AG08396 (cell line): Measurements from ENCODE around the gene PTRH1.
A peak's percentile ranks its signal among the peaks of the same experiment; 100 is the strongest.

Source experiments
- DNase-seq: peaks from one replicate; pipeline ENCODE4 v3.0.0; 2012; ENCODE audit warnings: low spot score, mixed read lengths

PTRH1 gene

DNA sequence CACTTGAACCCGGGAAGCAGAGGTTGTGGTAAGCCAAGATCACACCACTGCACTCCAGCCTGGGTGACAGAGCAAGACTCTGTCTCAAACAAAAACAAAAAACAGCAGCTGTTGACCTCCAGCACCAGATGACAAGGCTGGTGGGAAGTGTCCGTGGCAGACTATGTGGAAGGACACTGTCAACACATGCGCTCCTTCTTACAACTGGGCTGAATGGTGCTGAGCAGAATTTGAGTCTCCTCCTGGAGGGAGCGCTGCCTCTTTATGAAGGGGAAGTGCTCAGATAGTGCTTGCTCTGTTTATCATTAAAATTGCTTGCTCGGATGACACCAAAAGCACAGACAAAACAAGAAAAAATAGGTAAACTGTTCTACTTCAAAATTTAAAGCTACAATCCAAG is 17.9 kb downstream of the PTRH1 start:
- no peak for DNase-seq

DNA sequence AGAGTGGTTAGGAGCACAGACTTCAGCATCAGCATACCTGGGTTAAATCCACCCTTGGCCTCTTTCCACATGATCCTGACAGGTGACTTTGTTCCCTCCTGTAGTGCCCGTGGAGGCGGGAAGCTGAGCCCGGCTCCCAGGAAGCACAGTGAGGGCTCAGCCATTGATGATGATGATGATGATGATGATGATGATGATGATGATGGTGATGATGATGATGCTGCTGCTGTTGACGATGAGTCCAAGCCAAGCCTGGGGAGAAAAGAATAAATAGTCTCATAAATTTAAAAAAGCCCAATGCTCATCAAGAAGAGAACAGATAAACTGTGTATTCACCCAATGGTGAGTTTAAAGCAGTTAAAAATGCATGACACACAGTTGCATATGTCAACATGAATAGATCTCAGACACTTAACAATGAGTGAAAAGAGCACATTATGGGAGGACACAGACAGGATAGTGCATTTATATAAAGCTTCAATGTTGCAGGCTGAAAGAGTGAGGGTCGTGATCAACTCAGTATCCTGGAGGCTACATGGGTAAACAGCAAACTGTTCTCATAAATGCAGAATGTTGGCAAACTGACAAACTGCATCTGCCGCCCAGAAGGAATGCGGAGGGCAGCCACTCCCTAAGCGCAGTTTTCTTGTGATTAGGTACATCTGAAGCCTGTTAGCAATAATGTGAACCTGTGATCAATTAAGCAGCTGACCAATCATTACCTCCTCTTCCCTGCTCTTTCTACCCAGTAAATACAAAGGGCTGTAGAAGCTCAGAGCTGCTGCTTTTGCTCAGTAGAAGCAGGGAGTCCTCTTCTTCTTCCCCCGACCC is 20.4 kb downstream of the PTRH1 start:
- no peak for DNase-seq

DNA sequence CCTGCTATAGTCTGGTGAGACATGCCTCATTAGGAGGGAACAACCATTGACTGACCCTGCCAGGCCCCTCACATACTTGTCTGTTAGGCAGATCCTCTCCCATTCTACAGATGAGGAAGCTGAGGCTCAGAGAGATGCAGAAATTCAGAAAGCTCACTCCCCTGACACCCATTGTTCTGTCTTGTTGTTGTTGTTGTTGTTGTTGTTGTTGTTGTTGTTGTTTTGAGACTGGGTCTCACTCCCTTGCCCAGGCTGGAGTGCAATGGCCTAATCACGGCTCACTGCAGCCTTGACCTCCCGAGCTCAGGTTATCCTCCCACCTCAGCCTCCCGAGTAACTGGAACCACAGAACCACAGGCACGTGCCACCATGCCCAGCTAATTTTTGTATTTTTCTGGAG is 21.8 kb downstream of the PTRH1 start:
- DNase-seq, result no peak

DNA sequence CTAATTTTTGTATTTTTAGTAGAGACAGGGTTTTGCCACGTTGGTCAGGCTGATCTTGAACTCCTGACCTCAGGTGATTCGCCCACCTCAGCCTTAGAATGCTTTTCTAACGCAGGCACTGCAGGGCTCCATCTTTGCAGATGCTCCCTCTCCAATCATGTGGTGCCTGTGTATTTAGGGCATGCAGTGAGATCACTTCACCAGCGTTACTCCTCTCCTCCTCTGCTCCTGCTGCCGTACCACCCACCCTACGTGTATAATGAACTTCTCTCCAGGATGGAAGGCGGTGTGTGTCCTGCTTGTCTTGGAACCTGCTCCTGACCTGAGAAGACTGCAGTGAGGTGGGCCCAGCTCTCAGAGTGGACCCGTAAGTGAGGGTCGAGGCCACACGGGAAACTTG is 22.3 kb downstream of the PTRH1 start:
- no peak for DNase-seq

GRCh38 chr9:127692071-127692470 is 23.4 kb downstream of the PTRH1 start:
- no peak for DNase-seq

- DNase-seq, result no peak
These were observed 24.7 kb downstream of the PTRH1 start for GRCh38 chr9:127690735-127691134.

- no peak for DNase-seq
These were observed 26.0 kb downstream of the PTRH1 start for GRCh38 chr9:127689329-127690000.

GRCh38 chr9:127686461-127687393 is 28.7 kb downstream of the PTRH1 start:
- DNase-seq, result no peak

GRCh38 chr9:127684576-127684975 is 30.9 kb downstream of the PTRH1 start:
- peak; percentile 67 for DNase-seq

GRCh38 chr9:127683723-127684122 is 31.7 kb downstream of the PTRH1 start:
- DNase-seq, result peak; percentile 67

DNA sequence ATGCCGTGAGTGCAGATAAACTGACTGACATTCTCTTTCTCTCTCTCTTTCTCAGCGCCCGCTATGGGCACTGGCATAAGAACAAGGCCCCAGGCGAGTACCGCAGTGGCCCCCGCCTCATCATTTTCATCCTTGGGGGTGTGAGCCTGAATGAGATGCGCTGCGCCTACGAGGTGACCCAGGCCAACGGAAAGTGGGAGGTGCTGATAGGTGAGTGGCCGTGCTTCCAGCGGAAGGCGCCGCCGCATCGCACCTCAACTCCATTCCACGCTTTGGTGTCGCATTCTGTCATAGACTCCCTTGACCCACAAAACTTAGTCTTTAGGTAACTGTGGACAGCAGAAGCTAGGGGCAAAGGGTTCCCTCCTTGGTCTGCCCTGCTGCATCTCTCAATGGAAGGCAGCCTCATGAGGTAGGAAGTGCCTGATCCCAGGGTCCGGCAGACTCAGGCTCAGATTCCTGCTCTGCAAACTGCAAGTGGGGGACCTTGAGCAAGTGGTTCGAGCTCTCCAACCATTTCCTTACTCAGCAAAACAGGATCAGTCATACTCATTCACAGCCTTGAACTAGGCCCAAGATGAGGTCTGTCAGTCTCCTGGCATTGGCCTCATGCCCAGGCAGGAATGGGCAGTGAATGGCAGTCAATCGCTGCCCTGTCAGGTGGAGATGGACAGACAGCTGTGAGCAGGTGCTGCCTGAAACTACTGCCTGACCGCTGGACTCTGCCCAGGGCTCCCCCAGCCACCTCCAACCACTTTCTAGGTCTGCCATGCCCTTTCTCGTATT is 32.9 kb downstream of the PTRH1 start:
- DNase-seq, result no peak

- DNase-seq, result no peak
These were observed 34.6 kb downstream of the PTRH1 start for GRCh38 chr9:127680846-127681245.

DNA sequence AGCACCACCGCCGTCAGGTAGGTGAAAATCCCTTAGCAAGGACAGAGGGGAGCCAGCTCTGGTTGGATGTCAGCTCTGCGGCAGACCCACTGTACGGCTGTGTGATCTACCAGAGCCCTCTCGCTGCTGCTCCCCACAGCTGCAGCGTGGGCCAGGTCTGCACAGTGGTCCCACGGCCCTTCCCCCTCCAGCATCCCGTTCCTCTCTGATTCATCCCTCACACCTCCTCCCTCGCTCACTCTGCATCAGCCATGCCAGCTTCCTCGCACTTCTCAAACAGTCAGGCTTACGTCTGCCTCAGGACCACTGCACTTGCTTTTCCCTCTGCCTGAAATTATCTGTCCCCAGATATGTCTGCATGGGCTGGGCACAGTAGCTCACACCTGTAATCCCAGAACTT is 35.2 kb downstream of the PTRH1 start:
- DNase-seq, result no peak

DNA sequence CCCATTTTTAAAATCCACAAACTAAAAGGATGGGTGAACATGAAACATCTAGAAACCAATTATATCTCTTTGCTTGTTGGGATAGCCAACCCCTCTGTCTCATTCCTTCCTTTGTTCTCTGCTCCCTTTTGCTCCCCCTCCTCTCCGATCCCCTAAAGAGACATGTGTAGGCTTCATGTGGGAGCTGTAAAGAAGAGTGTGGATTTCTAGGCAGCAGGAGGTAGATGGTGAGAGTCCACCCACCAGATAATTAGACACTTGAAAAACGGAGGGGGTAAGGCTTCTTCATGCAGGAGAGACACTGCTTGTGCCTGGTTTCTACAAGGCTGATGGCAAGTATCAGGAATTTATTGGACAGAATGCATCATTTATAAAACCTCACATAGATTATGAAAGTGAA is 36.0 kb downstream of the PTRH1 start:
- DNase-seq, result no peak

- DNase-seq, result no peak
These were observed 38.8 kb downstream of the PTRH1 start for GRCh38 chr9:127676638-127677037.

GRCh38 chr9:127673234-127673633 is 42.2 kb downstream of the PTRH1 start:
- DNase-seq, result no peak

DNA sequence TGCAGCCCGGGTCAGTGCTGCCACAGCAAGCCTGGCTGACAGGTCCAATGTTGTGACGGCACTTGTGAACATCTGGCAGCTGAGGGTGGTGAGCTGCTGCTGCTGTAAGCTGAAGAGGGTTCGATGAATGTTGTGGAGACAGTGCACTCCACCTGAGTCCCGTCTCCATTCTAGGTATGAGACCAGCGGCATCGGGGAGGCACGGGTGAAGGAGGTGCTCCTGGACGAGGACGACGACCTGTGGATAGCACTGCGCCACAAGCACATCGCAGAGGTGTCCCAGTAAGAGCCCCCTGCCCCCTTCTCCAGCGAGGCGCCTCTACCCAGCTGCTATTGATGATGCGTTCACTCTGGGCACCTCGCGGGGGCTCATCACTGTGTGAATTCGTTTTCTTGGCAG is 47.6 kb downstream of the PTRH1 start:
- no peak for DNase-seq

DNA sequence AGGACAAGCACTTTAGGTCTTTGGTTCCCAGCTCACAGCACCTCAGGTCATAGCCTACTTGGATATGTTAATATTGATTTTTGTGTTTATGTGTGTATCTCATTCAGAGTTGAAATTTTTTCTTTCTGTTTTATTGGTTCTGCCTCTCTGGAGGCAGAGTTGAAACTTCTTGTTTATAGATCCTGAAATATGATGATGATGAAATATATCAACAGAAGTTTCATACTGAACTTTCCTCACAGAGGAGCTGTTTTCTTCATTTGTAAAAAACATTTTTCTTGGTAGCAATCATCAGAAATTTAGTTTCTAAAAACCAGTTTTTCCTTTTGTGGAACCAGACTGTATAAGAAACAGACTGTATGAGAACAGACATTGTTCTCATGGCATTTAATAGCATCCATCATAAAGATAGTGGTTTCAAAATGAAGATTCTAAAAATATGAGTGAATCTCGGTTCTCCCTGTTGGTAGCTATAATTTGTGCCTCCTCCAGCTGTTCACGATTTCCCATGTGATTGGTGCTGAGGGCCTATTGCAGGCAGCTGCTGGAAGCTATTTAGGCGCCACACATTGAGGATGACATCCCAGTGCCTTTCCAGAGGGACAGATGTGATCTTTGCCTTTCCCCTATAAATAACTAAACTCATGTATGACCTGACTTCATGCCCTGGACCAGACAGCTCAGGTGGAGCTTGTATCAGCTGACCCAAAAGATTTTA is 48.2 kb downstream of the PTRH1 start:
- no peak for DNase-seq

DNA sequence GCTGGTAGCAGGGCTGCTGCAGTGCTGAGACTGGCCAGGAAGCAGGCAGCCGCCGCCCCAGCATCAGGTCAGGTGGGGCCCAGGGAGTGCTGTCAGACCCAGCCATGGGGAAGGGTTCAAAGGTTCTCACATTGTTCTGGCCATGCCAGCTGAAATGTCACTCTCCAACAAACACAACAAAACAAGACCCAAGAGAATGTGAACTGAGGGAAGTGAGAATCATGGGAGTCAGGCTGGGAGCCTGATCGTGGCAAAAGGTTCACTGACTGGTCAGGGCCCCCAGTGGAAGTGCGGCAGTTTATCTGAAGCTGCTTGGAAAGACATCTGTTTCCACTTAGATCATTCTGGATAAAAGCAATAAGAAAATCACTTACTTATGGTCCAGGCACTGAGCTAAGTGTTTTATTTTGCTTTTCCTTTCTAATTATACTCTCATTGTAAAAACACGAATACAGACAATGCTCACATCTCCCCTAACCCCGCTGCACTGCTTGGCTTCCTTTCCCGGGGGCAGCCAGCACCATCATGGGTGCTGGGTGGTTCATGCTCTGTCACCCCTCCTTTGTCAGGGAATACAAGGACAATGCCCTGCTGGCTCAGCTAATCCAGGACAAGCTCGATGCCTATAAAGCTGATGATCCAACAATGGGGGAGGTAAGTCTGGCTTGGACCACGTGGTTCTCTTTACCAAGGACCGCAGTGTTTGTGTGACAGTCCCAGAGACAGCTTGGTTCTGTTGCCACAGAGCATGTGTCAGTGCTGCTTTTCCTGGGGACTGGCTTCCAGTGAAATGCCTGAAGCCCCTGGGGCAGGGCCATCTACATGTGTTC is 50.6 kb downstream of the PTRH1 start:
- DNase-seq, result no peak

DNA sequence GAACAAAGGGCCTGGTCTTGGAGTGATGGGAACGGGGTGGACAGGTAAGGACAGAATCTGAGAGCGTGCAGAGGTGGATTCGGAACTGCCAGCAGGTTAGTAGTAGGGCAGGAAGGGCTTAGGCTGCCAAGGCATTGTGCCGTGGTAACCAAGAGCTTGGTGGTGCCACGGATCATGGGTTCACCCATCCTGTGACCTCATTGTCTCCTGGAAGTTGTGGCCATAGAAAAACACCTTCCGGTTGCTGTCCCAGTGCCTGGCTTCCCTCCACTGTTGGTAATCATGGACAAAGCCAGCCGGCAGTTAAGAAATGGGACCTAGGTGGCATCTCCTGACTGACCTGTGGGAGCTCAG is 51.2 kb downstream of the PTRH1 start:
- DNase-seq, result no peak
